ENCODE data around the gene NR1I3. TPM values are rescaled to one million over a fixed set of nuclear protein-coding genes. Genes with fewer than 3 reads are reported as not detected.

NR1I3 gene, protein sequence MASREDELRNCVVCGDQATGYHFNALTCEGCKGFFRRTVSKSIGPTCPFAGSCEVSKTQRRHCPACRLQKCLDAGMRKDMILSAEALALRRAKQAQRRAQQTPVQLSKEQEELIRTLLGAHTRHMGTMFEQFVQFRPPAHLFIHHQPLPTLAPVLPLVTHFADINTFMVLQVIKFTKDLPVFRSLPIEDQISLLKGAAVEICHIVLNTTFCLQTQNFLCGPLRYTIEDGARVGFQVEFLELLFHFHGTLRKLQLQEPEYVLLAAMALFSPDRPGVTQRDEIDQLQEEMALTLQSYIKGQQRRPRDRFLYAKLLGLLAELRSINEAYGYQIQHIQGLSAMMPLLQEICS
- total RNA-seq: not detected in 2 replicates

DNA sequence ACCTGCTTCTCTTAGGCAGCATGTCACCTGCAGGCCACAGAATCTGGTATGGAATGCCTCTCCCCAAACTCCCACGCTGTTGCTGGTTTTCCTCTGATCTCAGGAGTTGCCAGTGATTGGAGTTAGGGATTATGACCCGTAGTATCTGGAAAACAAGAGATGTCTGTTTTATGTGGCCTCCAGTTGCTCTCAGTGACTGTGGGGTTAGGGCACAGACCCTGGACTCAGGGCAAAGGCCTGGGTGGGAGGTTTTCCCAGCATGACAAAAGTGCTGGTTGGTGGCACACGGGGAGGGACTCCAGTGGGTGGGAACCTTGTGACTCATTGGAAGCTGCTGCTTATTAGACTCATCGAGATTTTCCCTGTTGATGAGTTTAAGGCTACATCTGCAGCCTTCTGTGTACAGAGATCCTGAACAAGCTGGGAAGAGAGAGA lies at the start of gene NR1I3:
Gene NR1I3 (minus strand): TSS at position 165 of the 435 bp plus-strand sequence. CDS start 1,638 bp downstream, outside the sequence.

DNA sequence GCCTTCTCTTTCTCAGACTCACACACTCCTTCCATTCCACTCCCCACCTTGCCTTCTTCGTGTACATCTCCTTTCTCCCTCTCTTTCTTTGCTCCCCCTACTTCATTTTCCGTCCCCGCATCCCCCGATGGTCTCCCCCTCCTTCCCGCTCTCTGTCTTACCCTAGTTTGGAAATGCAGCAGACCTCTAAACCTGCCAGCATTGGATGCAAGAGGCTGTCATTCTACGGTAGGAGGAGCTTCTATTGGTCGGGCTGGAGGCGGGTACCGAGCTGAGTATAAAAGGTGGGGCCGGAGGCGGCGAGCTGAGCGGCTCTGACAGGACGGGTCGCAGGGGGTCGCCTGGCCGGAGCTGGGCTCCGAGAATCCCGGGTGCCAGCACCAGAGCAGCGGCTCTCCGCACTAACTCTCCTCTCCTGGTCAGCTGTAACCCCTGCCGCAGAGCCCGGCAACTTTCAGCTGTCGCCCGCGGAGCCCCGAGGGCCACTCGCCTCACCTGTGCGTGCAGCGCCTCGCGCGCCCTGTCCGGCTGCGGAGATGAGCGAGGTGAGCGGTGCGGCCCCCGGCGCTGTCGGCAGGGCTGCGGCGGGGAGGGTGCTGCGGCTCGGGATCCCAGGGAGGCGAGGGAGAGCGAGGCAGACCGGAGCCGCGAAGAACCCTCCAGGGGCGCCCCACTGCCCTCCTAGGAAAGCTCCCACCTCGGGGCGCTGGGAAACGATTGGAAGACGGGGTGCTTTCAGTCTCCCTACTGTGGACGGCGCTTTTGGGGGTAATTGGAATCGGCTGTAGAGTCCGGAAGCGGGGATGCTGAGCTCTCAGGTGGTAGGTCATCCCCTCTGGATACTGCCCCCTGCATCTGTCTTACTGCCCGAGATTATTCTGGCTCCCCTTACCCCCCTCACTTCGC lies 20.7 kb upstream of the NR1I3 start, which contains the start of gene PCP4L1:
Gene PCP4L1 (plus strand): TSS at position 307 of the 906 bp plus-strand sequence. CDS start 230 bp downstream, at position 537.

DNA sequence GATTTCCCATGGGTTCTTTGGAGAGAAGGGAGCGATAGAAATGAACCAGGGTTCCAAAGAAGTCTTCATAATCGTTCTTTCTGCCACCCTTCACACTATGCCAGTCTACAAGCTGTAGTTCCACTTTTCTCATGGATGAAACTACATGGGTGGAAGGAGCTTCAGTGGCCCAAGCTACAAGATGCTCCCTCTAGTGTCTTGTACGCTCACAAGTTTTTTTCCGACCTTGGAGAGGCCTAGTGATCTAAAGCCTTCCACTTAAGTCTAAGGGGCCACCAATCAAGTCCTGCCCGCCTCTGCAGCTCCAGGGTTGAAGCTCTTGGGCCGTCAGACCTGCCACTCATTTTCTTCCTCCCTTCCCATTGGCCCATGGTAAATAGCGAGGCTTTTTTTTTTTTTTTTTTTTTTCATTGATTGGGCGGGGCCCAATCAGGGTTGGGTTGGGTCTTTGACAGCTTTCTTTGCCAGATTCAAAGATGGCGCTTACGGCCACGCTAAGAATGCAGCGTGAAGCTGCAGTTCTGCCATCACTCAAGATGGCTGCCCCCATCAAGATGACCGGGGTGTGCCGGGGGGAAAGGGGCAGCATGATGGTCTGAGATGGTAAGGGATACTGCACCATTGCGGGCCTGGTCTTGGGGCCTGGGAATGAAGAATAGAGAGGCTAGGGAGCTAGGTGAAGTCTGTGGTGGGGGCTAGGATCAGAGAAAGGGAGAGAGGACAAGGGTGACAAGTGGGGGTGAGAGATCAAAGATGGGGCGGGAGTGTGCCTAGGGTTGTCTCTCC lies 12.3 kb downstream of the NR1I3 start, which contains the start of gene TOMM40L:
Gene TOMM40L (plus strand): TSS at position 527 of the 786 bp plus-strand sequence. CDS start 430 bp downstream, outside the sequence.

DNA sequence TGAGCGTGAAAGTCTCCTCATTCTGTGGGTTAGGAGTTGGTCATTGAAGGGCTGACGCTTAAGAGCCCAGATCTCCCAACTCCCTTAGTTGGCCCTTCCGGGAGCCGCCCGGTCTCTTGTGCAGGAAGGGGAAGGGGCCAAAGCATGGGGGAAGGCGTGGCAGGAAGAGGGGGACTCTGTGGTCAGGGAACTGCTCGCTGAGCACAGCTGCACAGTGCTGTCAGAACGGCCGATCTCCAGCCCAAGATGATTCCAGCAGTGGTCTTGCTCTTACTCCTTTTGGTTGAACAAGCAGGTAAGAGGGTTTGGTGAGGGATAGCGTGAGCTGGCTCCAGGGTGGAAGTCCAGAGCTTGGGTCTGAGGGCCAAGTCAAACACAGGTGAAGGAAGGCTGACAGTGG lies 22.9 kb downstream of the NR1I3 start, which contains the start of gene FCER1G:
Gene FCER1G (plus strand): TSS at position 220 of the 400 bp plus-strand sequence. CDS start 27 bp downstream, at position 247.

DNA sequence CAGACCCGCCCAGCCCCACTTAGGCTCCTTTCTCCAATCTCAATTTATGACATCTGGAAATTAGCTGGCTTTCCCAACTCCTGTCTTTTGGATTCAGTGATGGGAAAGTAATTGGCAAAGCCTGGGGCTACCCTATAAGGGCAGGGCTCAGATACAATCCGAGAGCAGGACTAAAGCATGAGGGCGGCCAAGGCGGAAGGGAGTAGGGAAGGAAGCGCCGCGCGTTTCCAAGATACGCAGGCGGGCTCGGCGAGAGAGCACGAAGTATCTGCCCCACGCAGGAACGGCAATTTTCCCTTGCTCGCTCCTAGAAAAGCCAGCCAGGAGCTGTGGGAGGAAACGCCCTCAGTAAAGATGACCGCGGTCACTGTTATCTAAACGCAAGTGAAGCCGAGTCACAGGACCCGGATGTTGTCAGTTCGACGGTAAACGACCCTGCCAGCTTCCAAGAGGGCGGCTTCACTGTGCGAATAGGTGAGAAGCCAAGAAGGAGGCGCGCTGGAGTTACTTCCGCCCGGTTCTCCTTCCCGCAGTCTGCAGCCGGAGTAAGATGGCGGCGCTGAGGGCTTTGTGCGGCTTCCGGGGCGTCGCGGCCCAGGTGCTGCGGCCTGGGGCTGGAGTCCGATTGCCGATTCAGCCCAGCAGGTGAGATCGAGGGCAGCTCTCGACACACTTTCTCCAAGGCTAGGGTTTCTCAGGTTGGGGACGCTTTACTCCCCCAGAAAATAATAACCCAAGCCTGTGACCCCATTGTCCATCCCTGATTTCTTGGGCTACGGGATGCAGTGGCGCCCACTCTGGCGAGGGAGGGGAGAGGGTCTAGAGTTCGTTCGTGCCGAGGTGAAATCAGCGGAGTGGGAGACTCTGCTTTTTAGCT lies 35.9 kb downstream of the NR1I3 start, which contains the start of gene NDUFS2:
Gene NDUFS2 (plus strand): TSS at position 532 of the 877 bp plus-strand sequence. CDS start 19 bp downstream, at position 551.

DNA sequence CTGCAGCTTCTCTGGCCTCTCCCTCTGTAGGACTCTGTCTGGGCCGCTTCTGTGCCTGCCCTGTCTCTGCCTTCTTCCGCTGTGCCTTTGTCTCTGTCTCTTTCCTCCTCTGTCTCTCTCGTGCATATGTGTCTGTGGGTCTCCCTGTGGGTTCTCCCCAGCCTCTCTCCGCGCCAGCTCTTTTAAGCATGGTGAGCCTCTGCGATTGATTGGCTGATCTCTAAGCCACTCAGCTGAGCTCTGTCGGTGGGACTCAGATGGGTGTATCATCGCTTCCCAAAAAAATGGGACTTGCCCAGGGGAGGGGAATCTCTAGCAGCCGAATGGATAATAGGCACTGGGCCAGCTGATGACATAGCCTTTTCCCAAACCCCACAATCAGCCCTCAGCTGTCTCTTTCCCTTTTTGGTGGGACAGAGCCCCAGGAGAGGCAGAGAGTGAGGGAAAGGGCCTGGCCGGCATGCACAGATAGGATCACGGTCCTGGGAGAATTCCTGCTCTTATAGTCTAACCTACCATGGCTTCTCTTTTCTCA lies 39.0 kb downstream of the NR1I3 start, which contains the start of gene ADAMTS4:
Gene ADAMTS4 (minus strand): TSS at position 158 of the 535 bp plus-strand sequence. CDS start 427 bp downstream, outside the sequence.

Other genes with a start within 250 kb of the NR1I3 start
- gene F11R, start 217.1 kb downstream of the NR1I3 start, total RNA-seq: 210 and 292 TPM in 2 replicates
- 38.3 and 78.6 TPM in 2 replicates for gene TSTD1, start 199.2 kb downstream of the NR1I3 start, total RNA-seq
- gene USF1, start 192.2 kb downstream of the NR1I3 start, total RNA-seq: 47.0 and 60.1 TPM in 2 replicates
- gene ARHGAP30, start 168.3 kb downstream of the NR1I3 start, total RNA-seq: 0.43 and 0.68 TPM in 2 replicates
- gene NECTIN4, start 148.6 kb downstream of the NR1I3 start, total RNA-seq: 81.0 and 91.3 TPM in 2 replicates
- gene KLHDC9, start 139.8 kb downstream of the NR1I3 start, total RNA-seq: 1.1 and 1.4 TPM in 2 replicates
- 88.4 and 180 TPM in 2 replicates for gene PFDN2, start 120.2 kb downstream of the NR1I3 start, total RNA-seq
- 30.2 and 45.1 TPM in 2 replicates for gene NIT1, start 120.1 kb downstream of the NR1I3 start, total RNA-seq
- gene DEDD, start 105.5 kb downstream of the NR1I3 start, total RNA-seq: 30.1 and 37.2 TPM in 2 replicates
- 56.7 and 63.3 TPM in 2 replicates for gene UFC1, start 84.2 kb downstream of the NR1I3 start, total RNA-seq
- gene USP21, start 78.7 kb downstream of the NR1I3 start, total RNA-seq: 6.8 and 10.6 TPM in 2 replicates
- 7.0 and 11.6 TPM in 2 replicates for gene PPOX, start 71.8 kb downstream of the NR1I3 start, total RNA-seq
- 16.1 and 30.6 TPM in 2 replicates for gene B4GALT3, start 60.7 kb downstream of the NR1I3 start, total RNA-seq
- gene ADAMTS4, start 39.1 kb downstream of the NR1I3 start, total RNA-seq: under 0.01 TPM in 2 replicates
- 115 and 136 TPM in 2 replicates for gene NDUFS2, start 35.8 kb downstream of the NR1I3 start, total RNA-seq
- gene FCER1G, start 22.9 kb downstream of the NR1I3 start, total RNA-seq: 0.34 TPM in 1 of 2 replicates, not detected in the other
- not detected in 2 replicates for gene APOA2, start 14.6 kb downstream of the NR1I3 start, total RNA-seq
- 10.9 and 11.7 TPM in 2 replicates for gene TOMM40L, start 12.1 kb downstream of the NR1I3 start, total RNA-seq
- under 0.01 and 6.0 TPM in 2 replicates for gene PCP4L1, start 20.5 kb upstream of the NR1I3 start, total RNA-seq
- gene MPZ, start 71.8 kb upstream of the NR1I3 start, total RNA-seq: under 0.01 and 0.07 TPM in 2 replicates
- gene SDHC, start 76.2 kb upstream of the NR1I3 start, total RNA-seq: 17.7 and 19.8 TPM in 2 replicates
- gene CFAP126, start 129.7 kb upstream of the NR1I3 start, total RNA-seq: not detected in 2 replicates

Data from nasal cavity respiratory epithelium epithelial cell of viscerocranial mucosa (primary cell).